Hepatocyte (in vitro differentiated cells): ENCODE measurements around the gene CPZ. TPM values are rescaled to one million over a fixed set of nuclear protein-coding genes. Genes with fewer than 3 reads are reported as not detected.
A peak's percentile ranks its signal among the peaks of the same experiment; 100 is the strongest.

Experiments
- DNase-seq: peaks from one replicate; pipeline ENCODE4 v3.0.0-alpha.2; 2016; ENCODE audit warnings: low spot score
- H2AFZ ChIP-seq: fragments of 200-600 bp; sonication (generic); 2 replicates; pipeline ENCODE4 v1.6.0; 2016; ENCODE audit warnings: antibody characterized with exemption, mild to moderate bottlenecking
- H3K27ac ChIP-seq: fragments of 200-600 bp; sonication (generic); 2 replicates; pipeline ENCODE4 v1.5.1; 2016; ENCODE audit warnings: mild to moderate bottlenecking
- H3K27me3 ChIP-seq: fragments of 200-600 bp; sonication (generic); 2 replicates; pipeline ENCODE4 v1.6.1; 2016
- H3K36me3 ChIP-seq: fragments of 200-600 bp; sonication (generic); replicated peaks from 2 replicates; pipeline ENCODE4 v1.5.1; 2016; ENCODE audit warnings: low read depth; ENCODE audit not compliant: insufficient read depth
- H3K4me1 ChIP-seq: fragments of 200-600 bp; sonication (generic); 2 replicates; pipeline ENCODE4 v1.5.1; 2016; ENCODE audit warnings: mild to moderate bottlenecking, moderate library complexity; ENCODE audit not compliant: insufficient read depth
- H3K4me2 ChIP-seq: fragments of 200-600 bp; sonication (generic); 2 replicates; pipeline ENCODE4 v1.6.0; 2016
- H3K4me3 ChIP-seq: fragments of 200-600 bp; sonication (generic); 2 replicates; pipeline ENCODE4 v1.5.1; 2016; ENCODE audit warnings: mild to moderate bottlenecking
- H3K79me2 ChIP-seq: fragments of 200-600 bp; sonication (generic); 2 replicates; pipeline ENCODE4 v1.6.0; 2017; ENCODE audit warnings: mild to moderate bottlenecking
- H3K9me2 ChIP-seq: fragments of 200-600 bp; sonication (generic); replicated peaks from 2 replicates; pipeline ENCODE4 v1.6.0; 2017; ENCODE audit warnings: mild to moderate bottlenecking; ENCODE audit not compliant: insufficient read depth
- H3K9me3 ChIP-seq: fragments of 200-600 bp; sonication (generic); 2 replicates; pipeline ENCODE4 v1.5.1; 2016; ENCODE audit warnings: low read depth, mild to moderate bottlenecking
- H4K20me1 ChIP-seq: fragments of 200-600 bp; sonication (generic); 2 replicates; pipeline ENCODE4 v1.6.0; 2016; ENCODE audit warnings: mild to moderate bottlenecking; ENCODE audit not compliant: insufficient read depth, poor library complexity, severe bottlenecking
- EZH2 ChIP-seq: fragments of 200-600 bp; sonication (generic); IDR thresholded peaks from 2 replicates; pipeline ENCODE4 v1.6.1; 2016; ENCODE audit warnings: antibody characterized with exemption, mild to moderate bottlenecking, borderline replicate concordance
- EZH2phosphoT487 ChIP-seq: fragments of 200-600 bp; sonication (generic); IDR thresholded peaks from one replicate; pipeline ENCODE4 v1.6.1; 2018; ENCODE audit warnings: antibody characterized with exemption, mild to moderate bottlenecking, low read depth, moderate library complexity; ENCODE audit not compliant: unreplicated experiment, severe bottlenecking
- WGBS: methylation state at CpG from one replicate; pipeline ENCODE4 v1.1.6; 2016; ENCODE audit warnings: low lambda C conversion rate; ENCODE audit errors: missing lambda C conversion rate; 5-methylcytosine and 5-hydroxymethylcytosine counted together
- polyA plus RNA-seq: library from polyadenylated mRNA; unstranded; fragments of >200 nt; fragmentation: Nextera tagmentation; extraction: Ambion mirVana; gene quantifications from 2 replicates; pipeline ENCODE4 v1.2.1, GENCODE V29; 2016
- total RNA-seq: library from RNA; depleted of rRNA; stranded (reverse); fragments of >200 nt; gene quantifications from 2 replicates; pipeline ENCODE4 v1.2.3, GENCODE V29; 2014
- TF ChIP-seq, protein P1 (sequence below): fragments of 200-600 bp; sonication (generic); IDR thresholded peaks from 2 replicates; pipeline ENCODE4 v1.5.1; 2016; ENCODE audit warnings: antibody characterized with exemption, mild to moderate bottlenecking; ENCODE audit not compliant: poor library complexity

CPZ gene
- total and polyA plus RNA-seq, 2 experiments from 2014 or later: 34.8 to 113 TPM

DNA sequence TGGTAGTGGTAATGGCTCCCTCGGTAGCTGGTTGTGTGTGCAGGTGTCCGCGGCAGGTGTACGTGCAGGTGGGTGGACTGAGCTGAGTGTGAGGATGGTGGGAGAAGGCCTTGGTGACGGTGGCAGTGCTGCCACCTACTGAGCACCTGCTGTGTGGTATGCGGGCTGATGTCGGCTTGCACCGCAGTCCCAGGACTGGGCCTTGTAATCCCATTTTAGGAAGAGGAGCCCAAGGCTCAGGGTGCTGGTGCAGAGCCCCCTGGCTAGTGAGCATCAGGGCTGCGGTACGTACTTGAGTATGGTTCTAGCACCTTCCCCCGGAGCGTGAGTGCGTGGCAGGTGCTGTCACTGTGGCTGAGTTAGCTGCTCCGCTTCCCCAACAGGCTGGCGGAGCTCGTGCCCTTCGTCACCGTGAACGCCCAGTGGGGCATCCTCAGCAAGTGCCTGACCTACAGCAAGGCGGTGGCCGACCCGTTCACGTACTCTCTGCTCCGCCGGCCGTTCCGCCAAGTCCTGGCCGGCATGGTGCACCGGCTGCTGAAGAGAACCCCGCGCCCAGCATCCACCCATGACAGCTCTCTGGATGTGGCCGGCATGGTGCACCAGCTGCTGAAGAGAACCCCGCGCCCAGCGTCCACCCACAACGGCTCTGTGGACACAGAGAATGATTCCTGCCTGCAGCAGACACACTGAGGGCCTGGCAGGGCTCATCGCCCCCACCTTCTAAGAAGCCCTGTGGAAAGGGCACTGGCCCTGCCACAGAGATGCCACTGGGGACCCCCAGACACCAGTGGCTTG, 5.7 kb upstream of the CPZ start:
- Histone ChIP-seq H3K4me2 (no peak overlapping the region), H3K27me3 (peaks cover 7% of the 10 kb centered on the region), H4K20me1 (no peaks in the 10 kb centered on the region), H3K27ac (no peak overlapping the region), H3K36me3 (no peaks in the 10 kb centered on the region), H3K4me3 (no peak overlapping the region), H3K79me2 (no peaks in the 10 kb centered on the region), H2AFZ (no peak overlapping the region), H3K4me1 (peaks cover 5% of the 10 kb centered on the region), H3K9me2 (no peaks in the 10 kb centered on the region), H3K9me3 (no peaks in the 10 kb centered on the region)
- TF ChIP-seq EZH2: no peak
- TF ChIP-seq, protein P1, sequence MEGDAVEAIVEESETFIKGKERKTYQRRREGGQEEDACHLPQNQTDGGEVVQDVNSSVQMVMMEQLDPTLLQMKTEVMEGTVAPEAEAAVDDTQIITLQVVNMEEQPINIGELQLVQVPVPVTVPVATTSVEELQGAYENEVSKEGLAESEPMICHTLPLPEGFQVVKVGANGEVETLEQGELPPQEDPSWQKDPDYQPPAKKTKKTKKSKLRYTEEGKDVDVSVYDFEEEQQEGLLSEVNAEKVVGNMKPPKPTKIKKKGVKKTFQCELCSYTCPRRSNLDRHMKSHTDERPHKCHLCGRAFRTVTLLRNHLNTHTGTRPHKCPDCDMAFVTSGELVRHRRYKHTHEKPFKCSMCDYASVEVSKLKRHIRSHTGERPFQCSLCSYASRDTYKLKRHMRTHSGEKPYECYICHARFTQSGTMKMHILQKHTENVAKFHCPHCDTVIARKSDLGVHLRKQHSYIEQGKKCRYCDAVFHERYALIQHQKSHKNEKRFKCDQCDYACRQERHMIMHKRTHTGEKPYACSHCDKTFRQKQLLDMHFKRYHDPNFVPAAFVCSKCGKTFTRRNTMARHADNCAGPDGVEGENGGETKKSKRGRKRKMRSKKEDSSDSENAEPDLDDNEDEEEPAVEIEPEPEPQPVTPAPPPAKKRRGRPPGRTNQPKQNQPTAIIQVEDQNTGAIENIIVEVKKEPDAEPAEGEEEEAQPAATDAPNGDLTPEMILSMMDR: peak; percentile 28
- 89% methylated on average over 36 of the region's 37 CpGs for WGBS
- no peak for DNase-seq

DNA sequence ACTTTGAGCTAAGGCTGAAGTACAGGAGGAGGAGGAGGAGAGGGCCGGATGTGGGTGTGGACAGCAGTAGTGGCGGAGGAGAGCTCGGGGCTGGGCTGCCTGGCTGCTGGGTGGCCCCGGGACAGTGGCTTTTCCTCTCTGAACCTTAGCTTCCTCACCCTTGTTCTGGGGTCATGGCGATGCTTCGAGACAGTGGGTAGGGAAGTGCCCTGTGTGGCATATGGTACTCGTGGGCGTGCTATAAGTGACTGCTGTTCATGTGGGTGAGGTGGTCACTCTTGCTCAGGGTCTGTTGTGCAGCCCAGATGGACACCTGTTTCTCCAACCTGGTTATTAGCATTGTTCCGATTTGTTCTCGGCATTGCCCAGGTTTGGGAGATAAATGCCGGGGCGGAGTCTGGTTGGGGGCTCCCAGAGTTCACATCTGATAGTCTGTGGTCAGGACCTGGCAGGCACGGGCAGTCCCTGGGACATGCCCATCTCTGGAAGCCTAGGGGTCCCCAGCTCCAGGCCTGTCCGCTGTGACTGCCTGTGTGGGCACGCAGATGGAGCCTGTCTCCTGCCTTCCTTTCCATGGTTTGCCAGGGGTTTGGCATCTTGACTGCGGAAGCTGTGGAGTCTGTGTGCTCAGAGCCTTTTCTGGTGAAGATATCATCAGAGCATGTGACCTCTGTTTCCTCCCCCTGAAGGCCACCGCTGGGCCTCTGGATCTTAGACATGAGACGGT, 4.9 kb upstream of the CPZ start:
- H3K4me1 ChIP-seq: peaks cover 11% of the 10 kb centered on the region
- no peaks in the 10 kb centered on the region for H4K20me1 ChIP-seq
- WGBS: 82% methylated on average over 17 of the region's 18 CpGs
- TF ChIP-seq EZH2phosphoT487 (no peak), EZH2 (no peak)
- TF ChIP-seq, protein P1: no peak
- H2AFZ ChIP-seq: no peak overlapping the region
- no peaks in the 10 kb centered on the region for H3K9me3 ChIP-seq
- no peak overlapping the region for H3K4me2 ChIP-seq
- peaks cover 12% of the 10 kb centered on the region for H3K27me3 ChIP-seq
- no peaks in the 10 kb centered on the region for H3K36me3 ChIP-seq
- no peaks in the 10 kb centered on the region for H3K79me2 ChIP-seq
- no peak overlapping the region for H3K27ac ChIP-seq
- H3K9me2 ChIP-seq: no peaks in the 10 kb centered on the region
- DNase-seq: no peak
- no peak overlapping the region for H3K4me3 ChIP-seq

DNA sequence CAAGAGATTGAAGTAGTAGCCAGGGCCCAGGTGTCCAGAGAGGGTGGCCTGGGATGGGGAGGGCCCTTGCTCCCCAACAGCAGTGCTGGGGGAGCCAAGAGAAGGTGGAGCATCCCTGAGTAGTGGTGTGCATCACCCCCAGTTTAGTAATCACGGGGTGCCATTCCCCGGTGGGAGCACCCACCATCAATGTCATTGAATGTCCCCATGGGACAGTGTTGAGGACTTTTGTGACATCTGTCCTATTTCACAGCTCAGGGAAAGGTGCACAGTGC, 4.4 kb upstream of the CPZ start:
- no peak overlapping the region for H3K4me3 ChIP-seq
- H3K9me2 ChIP-seq: no peaks in the 10 kb centered on the region
- no peaks in the 10 kb centered on the region for H3K36me3 ChIP-seq
- H3K9me3 ChIP-seq: no peaks in the 10 kb centered on the region
- no peak for TF ChIP-seq EZH2phosphoT487
- TF ChIP-seq, protein P1: no peak
- no peak for TF ChIP-seq EZH2
- no peak overlapping the region for H3K27ac ChIP-seq
- H3K4me2 ChIP-seq: no peak overlapping the region
- no peak overlapping the region for H2AFZ ChIP-seq
- DNase-seq: no peak
- H4K20me1 ChIP-seq: no peaks in the 10 kb centered on the region
- WGBS: 100% methylated on average over 2 of the region's 2 CpGs
- H3K79me2 ChIP-seq: no peaks in the 10 kb centered on the region
- peaks cover 16% of the 10 kb centered on the region for H3K4me1 ChIP-seq
- H3K27me3 ChIP-seq: peaks cover 16% of the 10 kb centered on the region
